Body of pancreas (tissue), 4 donors: Measurements from ENCODE around the gene DSCAM. TPM values are rescaled to one million over a fixed set of nuclear protein-coding genes. Genes with fewer than 3 reads are reported as not detected.

Experiments
- ATAC-seq: fragments of 150-250 bp; one replicate; pipeline ENCODE4 v1.9.1; 2016
- DNase-seq, 4 donors: peaks; one replicate each; pipeline ENCODE4 v3.0.0-alpha.2; 2019
- H3K27ac ChIP-seq, 4 donors: fragments of 200-600 bp; sonication (generic); 1 replicate in 3 of 4; 2 replicates in 1 of 4; pipeline versions ENCODE4 v1.5.1 to v1.6.1; 2016 to 2019; ENCODE audit warnings: mild to moderate bottlenecking in 1 of 4, mixed read lengths in 1 of 4, moderate library complexity in 1 of 4
- H3K27me3 ChIP-seq, 2 donors: fragments of 200-600 bp; sonication (generic); one replicate each; pipeline ENCODE4 v1.6.0; 2016; ENCODE audit warnings: mild to moderate bottlenecking in 1 of 2
- H3K36me3 ChIP-seq, 2 donors: fragments of 200-600 bp; sonication (generic); replicated peaks in 1 of 2; 2 replicates each; pipeline ENCODE4 v1.5.1; 2016; ENCODE audit warnings: low read depth in 2 of 2; ENCODE audit not compliant: insufficient read depth in 1 of 2
- H3K4me1 ChIP-seq: fragments of 200-600 bp; sonication (generic); one replicate; pipeline ENCODE4 v1.6.0; 2016
- H3K4me3 ChIP-seq, 2 donors: fragments of 200-600 bp; sonication (generic); 1 replicate in 1 of 2; 2 replicates in 1 of 2; pipeline ENCODE4 v1.5.1; 2016 to 2019
- H3K9me3 ChIP-seq, 3 donors: fragments of 200-600 bp; sonication (generic); 1 replicate in 2 of 3; 2 replicates in 1 of 3; pipeline ENCODE4 v1.5.1; 2016
- POLR2A ChIP-seq, 3 donors: fragments of 450-650 bp; IDR thresholded peaks; one replicate each; pipeline ENCODE4 v1.6.1; 2016; ENCODE audit warnings: antibody characterized with exemption in 3 of 3, mild to moderate bottlenecking in 2 of 3
- WGBS, 2 donors: methylation state at CpG; one replicate each; pipeline ENCODE4 v1.1.5; 2017; 5-methylcytosine and 5-hydroxymethylcytosine counted together
- intact Hi-C: fragments of 100-400 bp; cut with DNase I; formaldehyde crosslinking; loops from one replicate; pipeline ENCODE4 v1.15.1; 2023
- total RNA-seq, 2 donors: library from RNA; depleted of rRNA; stranded (reverse); fragments of >200 nt; gene quantifications; one replicate each; pipeline ENCODE4 v1.1.0, GENCODE V29; 2016
- TF ChIP-seq, protein P1 (sequence below), 7 experiments: fragments of 450-650 bp in 4 of 7; fragments of 200-600 bp in 3 of 7; sonication (generic) in 3 of 7; IDR thresholded peaks; one replicate each; pipeline ENCODE4 v1.5.1; 2016 to 2019; ENCODE audit warnings: antibody characterized with exemption in 7 of 7

DSCAM gene
- total RNA-seq, 2 donors from 2014 or later = 0.26 TPM; not detected in 1

DNA sequence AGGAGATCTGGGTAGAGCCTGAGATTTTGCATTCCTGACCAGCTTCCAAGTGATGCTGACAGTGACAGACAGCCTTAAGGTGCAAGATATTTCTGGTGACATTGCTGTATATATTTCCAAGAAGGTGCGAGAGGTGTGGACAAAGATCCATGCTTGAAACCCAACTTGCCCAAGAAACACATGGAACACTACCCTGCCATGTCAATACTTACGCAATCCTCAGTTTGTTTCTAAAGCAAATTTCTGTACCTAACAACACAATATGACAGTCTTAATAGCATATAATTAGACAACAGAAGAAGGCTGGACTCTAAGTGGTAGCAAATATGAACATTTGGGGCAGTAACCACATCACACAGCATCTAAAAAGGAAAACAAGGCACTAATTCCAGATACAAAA, 260.4 kb downstream of the DSCAM start:
- DNase-seq = no peak
- no peak for ATAC-seq
- Histone ChIP-seq H3K9me3 (no peaks in the 10 kb centered on the region), H3K27ac (no peak overlapping the region), H3K4me3 (no peak overlapping the region), H3K4me1 (no peaks in the 10 kb centered on the region), H3K27me3 (no peaks in the 10 kb centered on the region), H3K36me3 (no peaks in the 10 kb centered on the region)
- intact Hi-C loops = no loop called here
- TF ChIP-seq POLR2A (IDR thresholded peaks at IDR 0.05) = no peak
- TF ChIP-seq, protein P1, sequence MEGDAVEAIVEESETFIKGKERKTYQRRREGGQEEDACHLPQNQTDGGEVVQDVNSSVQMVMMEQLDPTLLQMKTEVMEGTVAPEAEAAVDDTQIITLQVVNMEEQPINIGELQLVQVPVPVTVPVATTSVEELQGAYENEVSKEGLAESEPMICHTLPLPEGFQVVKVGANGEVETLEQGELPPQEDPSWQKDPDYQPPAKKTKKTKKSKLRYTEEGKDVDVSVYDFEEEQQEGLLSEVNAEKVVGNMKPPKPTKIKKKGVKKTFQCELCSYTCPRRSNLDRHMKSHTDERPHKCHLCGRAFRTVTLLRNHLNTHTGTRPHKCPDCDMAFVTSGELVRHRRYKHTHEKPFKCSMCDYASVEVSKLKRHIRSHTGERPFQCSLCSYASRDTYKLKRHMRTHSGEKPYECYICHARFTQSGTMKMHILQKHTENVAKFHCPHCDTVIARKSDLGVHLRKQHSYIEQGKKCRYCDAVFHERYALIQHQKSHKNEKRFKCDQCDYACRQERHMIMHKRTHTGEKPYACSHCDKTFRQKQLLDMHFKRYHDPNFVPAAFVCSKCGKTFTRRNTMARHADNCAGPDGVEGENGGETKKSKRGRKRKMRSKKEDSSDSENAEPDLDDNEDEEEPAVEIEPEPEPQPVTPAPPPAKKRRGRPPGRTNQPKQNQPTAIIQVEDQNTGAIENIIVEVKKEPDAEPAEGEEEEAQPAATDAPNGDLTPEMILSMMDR (IDR thresholded peaks at IDR 0.05) = no peak
- WGBS, 2 donors = 74 to 76% methylated on average over 2 of the region's 2 CpGs

DNA sequence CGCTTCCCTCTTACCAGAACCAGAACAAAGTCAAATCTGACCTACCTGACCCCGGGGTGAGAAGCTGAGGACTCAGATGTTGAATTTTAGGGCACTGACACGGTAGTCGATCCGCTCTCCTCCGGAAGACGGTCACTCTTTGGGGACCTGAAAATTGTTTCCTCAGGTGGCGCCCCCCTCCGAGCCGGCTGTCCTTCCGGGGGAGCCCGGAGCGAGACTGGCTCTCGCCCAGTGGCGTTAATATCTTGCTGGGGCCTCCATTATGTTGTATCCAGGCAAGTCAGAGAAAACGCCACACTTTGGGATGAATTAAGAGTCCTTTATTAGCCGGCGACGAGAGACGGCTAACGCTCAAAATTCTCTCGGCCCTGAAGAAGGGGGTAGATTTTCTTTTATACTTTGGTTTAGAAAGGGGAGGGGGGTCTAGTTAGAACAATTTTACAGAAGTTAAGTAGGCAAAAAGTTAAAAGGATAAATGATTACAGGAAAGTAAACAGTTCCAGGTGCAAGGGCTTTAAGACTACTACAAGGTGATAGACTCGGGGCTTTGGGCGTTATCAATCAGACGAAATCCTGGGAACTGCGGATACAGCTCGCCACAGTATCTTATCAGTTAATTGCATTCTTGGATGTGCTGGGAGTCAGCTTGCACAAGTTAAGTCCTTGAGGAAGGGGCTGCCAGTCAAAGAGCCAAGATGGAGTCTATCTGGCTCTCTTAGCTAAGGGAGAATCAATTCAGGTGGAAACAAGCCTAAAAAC, 269.5 kb downstream of the DSCAM start:
- DNase-seq = no peak
- WGBS, 2 donors = 40 to 59% methylated on average over 27 of the region's 27 CpGs

DNA sequence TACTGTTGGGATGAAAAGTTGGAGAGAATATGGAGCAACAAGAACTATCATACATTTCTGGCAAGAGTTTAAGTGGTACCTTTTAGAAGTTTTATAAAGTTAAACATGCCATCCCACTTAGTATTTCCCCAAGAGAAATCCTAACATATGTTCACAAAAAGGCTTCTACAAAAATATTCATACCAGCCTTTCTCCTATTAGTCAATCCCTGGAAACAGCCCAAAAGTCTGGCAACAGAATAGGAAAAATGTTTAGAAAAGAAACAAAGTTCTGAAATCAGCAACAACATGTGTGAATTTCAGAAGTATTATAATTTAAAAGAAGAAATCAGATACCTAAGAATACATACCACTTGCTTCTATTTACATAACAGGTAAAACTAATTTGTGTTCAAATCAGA, 271.0 kb downstream of the DSCAM start:
- intact Hi-C loops = no loop called here

More for the DNA sequence above, 269.5 kb downstream of the DSCAM start:
- H3K27ac ChIP-seq = no peak overlapping the region
- ATAC-seq = no peak
- no peak overlapping the region for H3K4me3 ChIP-seq
- H3K36me3 ChIP-seq = no peaks in the 10 kb centered on the region
- H3K4me1 ChIP-seq = no peaks in the 10 kb centered on the region
- no peaks in the 10 kb centered on the region for H3K9me3 ChIP-seq
- H3K27me3 ChIP-seq = no peaks in the 10 kb centered on the region
- TF ChIP-seq, protein P1 (IDR thresholded peaks at IDR 0.05) = no peak
- no peak for TF ChIP-seq POLR2A (IDR thresholded peaks at IDR 0.05)
- intact Hi-C loops = no loop called here

DNA sequence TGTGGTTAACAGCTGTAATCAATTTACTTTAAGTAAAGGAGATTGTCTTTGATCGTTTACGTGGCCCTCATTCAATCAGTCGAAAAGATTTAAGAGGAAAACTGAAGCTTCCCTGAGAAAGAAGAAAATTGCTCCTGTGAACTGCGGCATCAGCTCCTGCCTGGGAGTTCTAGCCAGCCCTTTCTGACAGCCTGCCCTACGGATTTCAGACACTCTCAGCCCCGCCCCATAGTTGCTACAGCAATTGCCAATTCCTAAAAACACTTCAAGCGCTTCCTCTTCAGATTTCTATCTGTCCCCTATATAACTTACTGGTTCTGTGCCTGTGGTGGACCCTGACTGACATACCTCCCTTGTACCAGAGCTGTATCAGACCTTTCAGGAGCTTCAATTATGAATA, 277.6 kb downstream of the DSCAM start:
- no peaks in the 10 kb centered on the region for H3K4me1 ChIP-seq
- H3K27ac ChIP-seq = no peak overlapping the region
- H3K27me3 ChIP-seq = no peaks in the 10 kb centered on the region
- no peaks in the 10 kb centered on the region for H3K36me3 ChIP-seq
- intact Hi-C loops = no loop called here
- WGBS, 2 donors = 61 to 65% methylated on average over 7 of the region's 7 CpGs
- no peak for DNase-seq
- no peak for ATAC-seq
- H3K9me3 ChIP-seq = no peaks in the 10 kb centered on the region
- TF ChIP-seq, protein P1 (IDR thresholded peaks at IDR 0.05) = no peak
- no peak for TF ChIP-seq POLR2A (IDR thresholded peaks at IDR 0.05)
- H3K4me3 ChIP-seq = no peak overlapping the region

More for the DNA sequence above, 271.0 kb downstream of the DSCAM start:
- DNase-seq (no peak), ATAC-seq (no peak)
- H3K27ac ChIP-seq = no peak overlapping the region
- no peak for TF ChIP-seq POLR2A (IDR thresholded peaks at IDR 0.05)
- TF ChIP-seq, protein P1 (IDR thresholded peaks at IDR 0.05) = no peak
- H3K9me3 ChIP-seq = no peaks in the 10 kb centered on the region
- H3K36me3 ChIP-seq = no peaks in the 10 kb centered on the region
- no peak overlapping the region for H3K4me3 ChIP-seq
- H3K27me3 ChIP-seq = no peaks in the 10 kb centered on the region
- no peaks in the 10 kb centered on the region for H3K4me1 ChIP-seq

DNA sequence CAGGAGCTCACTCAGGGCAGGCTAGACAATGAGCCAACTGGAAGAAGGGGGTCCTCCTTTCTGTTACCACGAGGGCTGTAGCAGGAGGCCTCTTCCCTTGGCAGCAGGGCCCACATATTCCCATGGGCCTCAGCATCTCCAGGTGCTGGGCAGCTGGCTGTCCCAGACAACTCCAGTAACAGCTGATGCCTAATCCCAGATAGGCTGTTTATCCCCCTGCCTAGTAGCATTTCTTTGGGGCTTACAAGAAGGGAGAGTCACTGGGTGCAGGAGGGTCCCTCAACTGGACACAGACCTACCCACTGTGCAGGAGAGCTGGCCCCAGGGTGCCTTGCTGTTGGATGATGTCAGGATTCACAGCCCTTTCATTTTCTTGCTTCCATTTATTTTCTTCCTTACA, 278.2 kb downstream of the DSCAM start:
- intact Hi-C loops = no loop called here
- H3K4me3 ChIP-seq = no peak overlapping the region
- H3K27me3 ChIP-seq = no peaks in the 10 kb centered on the region
- WGBS, 2 donors = 0 to 13% methylated on average over 1 of the region's 1 CpG
- no peaks in the 10 kb centered on the region for H3K4me1 ChIP-seq
- ATAC-seq = no peak
- no peak overlapping the region for H3K27ac ChIP-seq
- H3K9me3 ChIP-seq = no peaks in the 10 kb centered on the region
- H3K36me3 ChIP-seq = no peaks in the 10 kb centered on the region
- TF ChIP-seq, protein P1 (IDR thresholded peaks at IDR 0.05) = no peak
- TF ChIP-seq POLR2A (IDR thresholded peaks at IDR 0.05) = no peak
- no peak for DNase-seq
